C4-2B (cell line): Measurements from ENCODE around the gene LDLR.

Experiments used
- ZFX ChIP-seq: fragments of 450-650 bp; IDR thresholded peaks from 2 replicates; pipeline ENCODE4 v1.6.1; 2017
- TF ChIP-seq, protein P1 (sequence below): fragments of 450-650 bp; conservative IDR thresholded peaks from 2 replicates; pipeline ENCODE4 v1.5.1; 2017; ENCODE audit warnings: mild to moderate bottlenecking

GRCh38 chr19:11177592-11177991, 88.3 kb downstream of the LDLR start:
- TF ChIP-seq, protein P1, sequence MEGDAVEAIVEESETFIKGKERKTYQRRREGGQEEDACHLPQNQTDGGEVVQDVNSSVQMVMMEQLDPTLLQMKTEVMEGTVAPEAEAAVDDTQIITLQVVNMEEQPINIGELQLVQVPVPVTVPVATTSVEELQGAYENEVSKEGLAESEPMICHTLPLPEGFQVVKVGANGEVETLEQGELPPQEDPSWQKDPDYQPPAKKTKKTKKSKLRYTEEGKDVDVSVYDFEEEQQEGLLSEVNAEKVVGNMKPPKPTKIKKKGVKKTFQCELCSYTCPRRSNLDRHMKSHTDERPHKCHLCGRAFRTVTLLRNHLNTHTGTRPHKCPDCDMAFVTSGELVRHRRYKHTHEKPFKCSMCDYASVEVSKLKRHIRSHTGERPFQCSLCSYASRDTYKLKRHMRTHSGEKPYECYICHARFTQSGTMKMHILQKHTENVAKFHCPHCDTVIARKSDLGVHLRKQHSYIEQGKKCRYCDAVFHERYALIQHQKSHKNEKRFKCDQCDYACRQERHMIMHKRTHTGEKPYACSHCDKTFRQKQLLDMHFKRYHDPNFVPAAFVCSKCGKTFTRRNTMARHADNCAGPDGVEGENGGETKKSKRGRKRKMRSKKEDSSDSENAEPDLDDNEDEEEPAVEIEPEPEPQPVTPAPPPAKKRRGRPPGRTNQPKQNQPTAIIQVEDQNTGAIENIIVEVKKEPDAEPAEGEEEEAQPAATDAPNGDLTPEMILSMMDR: no peak
- TF ChIP-seq ZFX: no peak
